HepG2 (cell line): ENCODE results near the gene ARL10. TPM values are rescaled to one million over a fixed set of nuclear protein-coding genes. Genes with fewer than 3 reads are reported as not detected.

Experiments
- ATF7 ChIP-seq, 2 experiments: fragments of 450-650 bp in 1 of 2; sonication (generic) in 1 of 2; formaldehyde crosslinking in 1 of 2; IDR thresholded peaks; 2 replicates each; pipeline versions ENCODE4 v1.4.0 to v1.6.1; 2016 to 2020; ENCODE audit warnings: antibody characterized with exemption in 1 of 2, mild to moderate bottlenecking in 1 of 2, missing genetic modification reagents in 1 of 2
- CERS6 ChIP-seq: sonication (generic); formaldehyde crosslinking; IDR thresholded peaks from 2 replicates; pipeline ENCODE4 v1.5.0; 2020; ENCODE audit warnings: missing genetic modification reagents
- FOXP1 ChIP-seq, 2 experiments: fragments of 450-650 bp in 1 of 2; IDR thresholded peaks; 2 replicates each; pipeline ENCODE4 v1.6.1; 2017 to 2018; ENCODE audit warnings: antibody characterized with exemption in 1 of 2
- HHEX ChIP-seq: IDR thresholded peaks from 2 replicates; pipeline ENCODE4 v1.6.1; 2016; ENCODE audit warnings: control low read depth
- HINFP ChIP-seq: sonication (generic); formaldehyde crosslinking; IDR thresholded peaks from 2 replicates; pipeline ENCODE4 v1.4.0; 2020; ENCODE audit warnings: low read depth, mild to moderate bottlenecking, missing genetic modification reagents
- JDP2 ChIP-seq: sonication (generic); formaldehyde crosslinking; IDR thresholded peaks from 2 replicates; pipeline ENCODE4 v1.8.1; 2022; ENCODE audit warnings: missing genetic modification reagents, borderline replicate concordance
- KAT8 ChIP-seq: IDR thresholded peaks from 2 replicates; pipeline ENCODE4 v1.6.1; 2016; ENCODE audit warnings: missing genetic modification reagents, missing compliant biosample characterization
- MIER2 ChIP-seq: IDR thresholded peaks from 2 replicates; pipeline ENCODE4 v1.6.1; 2016; ENCODE audit warnings: missing biosample characterization, missing genetic modification reagents
- MLXIP ChIP-seq: sonication (generic); formaldehyde crosslinking; IDR thresholded peaks from 2 replicates; pipeline ENCODE4 v1.9.0; 2021; ENCODE audit warnings: missing genetic modification reagents, borderline replicate concordance
- NAIF1 ChIP-seq: sonication (generic); formaldehyde crosslinking; IDR thresholded peaks from 2 replicates; pipeline ENCODE4 v1.5.0; 2020; ENCODE audit warnings: mild to moderate bottlenecking, missing genetic modification reagents, borderline replicate concordance
- NFE2 ChIP-seq: sonication (generic); formaldehyde crosslinking; IDR thresholded peaks from 2 replicates; pipeline ENCODE4 v1.4.0; 2020; ENCODE audit warnings: missing genetic modification reagents
- PAWR ChIP-seq: sonication (generic); formaldehyde crosslinking; IDR thresholded peaks from 2 replicates; pipeline ENCODE4 v1.4.0; 2020; ENCODE audit warnings: missing genetic modification reagents, mild to moderate bottlenecking, borderline replicate concordance
- PPARG ChIP-seq: conservative IDR thresholded peaks from 2 replicates; pipeline ENCODE4 v1.6.1; 2016; ENCODE audit warnings: missing biosample characterization, missing genetic modification reagents
- SRSF4 ChIP-seq: fragments of 200-400 bp; formaldehyde crosslinking; IDR thresholded peaks from one replicate; pipeline ENCODE4 v1.6.1; 2018; ENCODE audit warnings: mild to moderate bottlenecking, low read depth, low read length, moderate library complexity; ENCODE audit not compliant: poor library complexity, severe bottlenecking
- ZNF264 ChIP-seq: sonication (generic); formaldehyde crosslinking; IDR thresholded peaks from 2 replicates; pipeline ENCODE4 v1.4.0; 2020; ENCODE audit warnings: missing genetic modification reagents
- ZNF484 ChIP-seq: sonication (generic); formaldehyde crosslinking; IDR thresholded peaks from 2 replicates; pipeline ENCODE4 v1.5.1; 2020; ENCODE audit warnings: mild to moderate bottlenecking, low read depth, missing genetic modification reagents, borderline replicate concordance
- ZNF510 ChIP-seq: sonication (generic); formaldehyde crosslinking; IDR thresholded peaks from 2 replicates; pipeline ENCODE4 v1.4.0; 2020; ENCODE audit warnings: low read depth, mild to moderate bottlenecking, missing genetic modification reagents
- ZNF546 ChIP-seq: sonication (generic); formaldehyde crosslinking; conservative IDR thresholded peaks from 2 replicates; pipeline ENCODE4 v1.8.1; 2023; ENCODE audit warnings: mild to moderate bottlenecking, missing genetic modification reagents
- ZNF616 ChIP-seq: sonication (generic); formaldehyde crosslinking; IDR thresholded peaks from 2 replicates; pipeline ENCODE4 v1.5.0; 2020; ENCODE audit warnings: low read depth, mild to moderate bottlenecking, missing genetic modification reagents
- ZNF652 ChIP-seq: IDR thresholded peaks from 2 replicates; pipeline ENCODE4 v1.6.1; 2016; ENCODE audit warnings: low read depth, borderline replicate concordance
- ZNF776 ChIP-seq: sonication (generic); formaldehyde crosslinking; IDR thresholded peaks from 2 replicates; pipeline ENCODE4 v1.4.0; 2020; ENCODE audit warnings: mild to moderate bottlenecking, missing genetic modification reagents
- ZNF800 ChIP-seq: sonication (generic); formaldehyde crosslinking; IDR thresholded peaks from 2 replicates; pipeline ENCODE4 v1.4.0; 2020; ENCODE audit warnings: missing genetic modification reagents
- polyA plus RNA-seq, 8 experiments: library from polyadenylated mRNA; depleted of rRNA in 3 of 8; stranded (reverse) in 7 of 8; unstranded in 1 of 8; fragments of >200 nt; fragmentation: Illumina TruSeq in 4 of 8; extraction: Trizol in 4 of 8; gene quantifications; 2 replicates each; pipeline versions ENCODE4 v1.2.1 to v1.2.3, GENCODE V29; 2011 to 2016; ENCODE audit warnings: low read depth in 4 of 8, missing spikeins in 1 of 8, mixed read lengths in 1 of 8; ENCODE audit not compliant: insufficient read depth in 1 of 8
- total RNA-seq, 5 experiments: library from RNA; depleted of rRNA; stranded (reverse); fragments of >200 nt; fragmentation: Illumina TruSeq; extraction: Trizol; gene quantifications; 2 replicates each; pipeline ENCODE4 v1.2.3, GENCODE V29; 2016; ENCODE audit warnings: low read depth in 1 of 5

The ARL10 gene
- total and polyA plus RNA-seq, 2 of the 13 experiments (the other 11 are each of a cell fraction or from before 2014, with no cell fraction given), result 0.18 to 0.50 TPM

- TF ChIP-seq MLXIP (CRISPR knock-in tag) (no peak), HINFP (peak; percentile 89; the same call in 1 of the 2 replicates), NFE2 (CRISPR knock-in tag) (no peak), PPARG (CRISPR knock-in tag) (no peak), ATF7 (IDR thresholded peaks at IDR 0.05) (peak; percentile 45; the same call in 1 of the 2 replicates), ATF7 (CRISPR knock-in tag; IDR thresholded peaks at IDR 0.05) (peak; percentile 80; the same call in 1 of the 2 replicates), ZNF510 (CRISPR knock-in tag) (no peak; the same call in 1 of the 2 replicates), JDP2 (no peak), NAIF1 (no peak), ZNF264 (CRISPR knock-in tag) (no peak), FOXP1 (IDR thresholded peaks at IDR 0.05) (no peak), FOXP1 (CRISPR knock-in tag; IDR thresholded peaks at IDR 0.05) (no peak; the same call in 1 of the 2 replicates), ZNF484 (no peak), PAWR (CRISPR knock-in tag) (no peak), ZNF546 (0 out of 2 replicates have a peak, but pooled peaks have one; percentile 16), KAT8 (peak; percentile 73), SRSF4 (no peak), HHEX (CRISPR knock-in tag) (no peak), ZNF776 (CRISPR knock-in tag) (peak; percentile 79), ZNF616 (CRISPR knock-in tag) (no peak), ZNF652 (CRISPR knock-in tag) (no peak), CERS6 (CRISPR knock-in tag) (no peak), MIER2 (CRISPR knock-in tag) (no peak), ZNF800 (CRISPR knock-in tag) (no peak)
Measured at GRCh38 chr5:176415952-176416924, 51.0 kb downstream of the ARL10 start, which contains the start of gene CLTB (continued).
